Measurements from ENCODE around the gene ZG16. TPM values are rescaled to one million over a fixed set of nuclear protein-coding genes. Genes with fewer than 3 reads are reported as not detected.

Gene ZG16
- total RNA-seq, 4 donors from 2014 or later: not detected

DNA sequence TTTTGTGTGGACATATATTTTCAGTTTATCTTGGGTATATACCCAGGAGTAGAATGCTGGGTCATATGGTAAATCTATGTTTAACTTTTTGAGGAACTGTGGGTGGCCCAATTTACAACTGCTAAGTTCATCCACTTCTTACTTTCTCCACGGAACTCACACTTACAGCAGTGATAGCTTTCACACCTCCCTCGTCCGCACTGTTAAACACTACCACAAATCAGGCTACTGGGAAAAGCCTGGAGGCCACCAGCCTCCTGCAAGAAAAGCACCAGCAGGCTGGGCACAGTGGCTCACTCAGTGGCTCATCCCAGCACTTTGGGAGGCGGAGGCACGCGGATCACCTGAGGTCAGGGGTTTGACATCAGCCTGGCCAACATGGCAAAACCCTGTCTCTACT, 14.7 kb upstream of the ZG16 start:
- no peaks in the 10 kb centered on the region for H3K36me3 ChIP-seq
- 77 to 82% methylated on average over 6 of the region's 6 CpGs for WGBS, 2 donors
- H3K4me1 ChIP-seq: no peaks in the 10 kb centered on the region
- no peak for TF ChIP-seq EP300 (IDR thresholded peaks at IDR 0.05)
- TF ChIP-seq POLR2A (IDR thresholded peaks at IDR 0.05): no peak
- no peak for TF ChIP-seq CTCF (IDR thresholded peaks at IDR 0.05)
- no peak overlapping the region for H3K27ac ChIP-seq
- DNase-seq (ENCODE audit: low spot score in 2 of 2): no peak
- no peak overlapping the region for H3K4me3 ChIP-seq
- H3K27me3 ChIP-seq: no peaks in the 10 kb centered on the region
- no peaks in the 10 kb centered on the region for H3K9me3 ChIP-seq

DNA sequence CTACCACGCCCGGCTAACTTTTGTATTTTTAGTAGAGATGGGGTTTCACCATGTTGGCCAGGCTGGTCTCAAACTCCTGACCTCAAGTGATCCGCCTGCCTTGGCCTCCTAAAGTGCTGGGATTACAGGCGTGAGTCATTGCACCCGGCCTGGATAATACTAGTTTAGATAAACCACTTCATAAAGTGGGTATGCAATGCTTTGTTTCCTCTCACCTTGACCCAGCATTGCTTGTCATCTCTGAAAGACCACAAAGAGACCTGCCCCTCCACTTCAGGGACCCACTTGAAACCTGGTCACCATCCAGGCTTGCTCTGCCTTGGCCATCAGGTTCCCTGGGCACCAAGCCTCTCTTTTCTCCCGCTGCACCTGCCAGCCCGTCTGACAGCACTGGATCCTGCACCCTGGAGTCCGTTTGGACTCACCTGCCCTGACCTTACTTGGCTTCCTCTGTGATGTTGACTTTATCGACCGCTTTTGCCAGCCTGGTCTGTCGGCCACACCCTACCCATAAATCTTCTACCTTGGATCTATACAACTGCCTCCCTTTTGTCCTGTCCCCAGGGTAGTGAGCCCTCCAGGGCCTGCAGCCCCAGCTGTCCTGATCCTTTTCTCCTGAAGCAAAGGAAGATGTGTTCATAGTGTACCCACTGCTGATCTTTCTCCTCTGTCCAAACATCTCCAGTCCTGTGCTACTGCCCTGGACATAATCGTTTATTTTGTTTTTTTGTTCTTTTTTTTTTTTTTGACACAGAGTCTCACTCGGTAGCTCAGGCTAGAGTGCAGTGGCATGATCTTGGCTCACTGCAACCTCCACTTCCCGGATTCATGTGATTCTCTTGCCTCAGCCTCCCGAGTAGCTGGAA, 12.7 kb upstream of the ZG16 start:
- H3K27me3 ChIP-seq: no peaks in the 10 kb centered on the region
- H3K27ac ChIP-seq: no peak overlapping the region
- DNase-seq (ENCODE audit: low spot score in 2 of 2): no peak
- no peak overlapping the region for H3K4me3 ChIP-seq
- WGBS, 2 donors: 77 to 79% methylated on average over 15 of the region's 15 CpGs
- no peaks in the 10 kb centered on the region for H3K4me1 ChIP-seq
- no peaks in the 10 kb centered on the region for H3K9me3 ChIP-seq
- TF ChIP-seq CTCF (IDR thresholded peaks at IDR 0.05) (no peak), POLR2A (IDR thresholded peaks at IDR 0.05) (no peak)
- no peaks in the 10 kb centered on the region for H3K36me3 ChIP-seq

DNA sequence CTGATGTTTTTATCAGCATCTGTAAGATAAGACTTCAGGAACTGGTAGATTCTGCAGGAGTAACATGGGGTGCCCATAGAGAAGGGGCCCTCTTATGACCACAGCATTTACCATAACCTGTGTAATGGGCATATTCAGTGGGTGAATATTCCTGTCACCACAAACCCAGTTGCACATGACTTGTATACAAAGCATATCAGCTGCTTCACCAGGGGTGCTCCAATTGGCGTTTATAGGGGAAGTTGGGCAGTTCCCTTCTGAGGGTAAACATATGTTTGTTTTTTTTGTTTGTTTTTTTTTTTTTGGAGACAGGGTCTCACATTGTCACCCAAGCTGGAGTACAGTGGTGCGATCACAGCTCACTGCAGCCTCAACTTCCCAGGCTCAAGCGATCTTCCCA, 11.5 kb upstream of the ZG16 start:
- TF ChIP-seq EP300 (IDR thresholded peaks at IDR 0.05) (no peak), CTCF (IDR thresholded peaks at IDR 0.05) (no peak), POLR2A (IDR thresholded peaks at IDR 0.05) (no peak)
- H3K4me3 ChIP-seq: no peak overlapping the region
- WGBS, 2 donors: 90 to 96% methylated on average over 3 of the region's 3 CpGs
- H3K4me1 ChIP-seq: no peaks in the 10 kb centered on the region
- no peaks in the 10 kb centered on the region for H3K9me3 ChIP-seq
- no peak for DNase-seq (ENCODE audit: low spot score in 2 of 2)
- H3K27me3 ChIP-seq: no peaks in the 10 kb centered on the region
- no peak overlapping the region for H3K27ac ChIP-seq
- H3K36me3 ChIP-seq: no peaks in the 10 kb centered on the region

DNA sequence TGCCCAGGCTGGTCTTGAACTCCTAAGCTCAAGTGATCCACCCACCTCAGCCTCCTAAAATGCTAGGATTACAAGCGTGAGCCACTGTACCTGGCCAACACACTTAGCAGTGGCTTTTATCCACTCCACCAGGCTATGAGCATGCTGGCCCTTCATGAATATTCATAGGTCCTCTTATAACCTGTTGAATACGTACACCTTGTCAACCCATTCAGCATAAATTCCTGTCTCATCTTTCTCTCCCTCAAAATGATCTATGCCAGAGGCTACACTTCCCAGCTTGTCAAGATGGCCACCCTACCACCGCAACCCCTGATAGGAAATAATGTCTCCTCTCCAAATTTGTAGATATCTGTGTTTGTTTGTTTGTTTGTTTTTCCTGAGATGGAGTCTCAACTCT, 11.0 kb upstream of the ZG16 start:
- no peaks in the 10 kb centered on the region for H3K4me1 ChIP-seq
- no peaks in the 10 kb centered on the region for H3K36me3 ChIP-seq
- no peak overlapping the region for H3K4me3 ChIP-seq
- no peaks in the 10 kb centered on the region for H3K27me3 ChIP-seq
- no peak for DNase-seq (ENCODE audit: low spot score in 2 of 2)
- no peaks in the 10 kb centered on the region for H3K9me3 ChIP-seq
- 89 to 91% methylated on average over 3 of the region's 3 CpGs for WGBS, 2 donors
- TF ChIP-seq POLR2A (IDR thresholded peaks at IDR 0.05) (no peak), EP300 (IDR thresholded peaks at IDR 0.05) (no peak), CTCF (IDR thresholded peaks at IDR 0.05) (no peak)
- no peak overlapping the region for H3K27ac ChIP-seq

DNA sequence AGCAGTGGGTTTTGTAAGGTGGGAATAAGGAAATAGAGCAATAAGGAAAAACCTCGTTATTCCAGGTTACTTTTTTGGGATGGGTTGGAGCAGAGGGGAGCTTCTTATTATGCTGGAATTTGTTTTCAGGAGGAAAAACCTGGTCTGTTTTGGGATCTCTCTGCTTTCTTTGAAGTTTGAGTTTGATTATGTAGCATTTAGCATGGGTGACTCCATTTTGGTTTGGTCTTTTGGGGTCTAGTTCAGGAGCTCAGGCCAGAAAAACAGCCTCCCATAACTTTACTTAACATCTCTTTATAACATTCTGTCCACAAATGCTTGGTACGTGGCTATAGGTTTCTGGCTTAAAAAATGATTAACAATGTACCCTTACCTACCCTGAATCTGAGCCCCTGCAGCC, 8.5 kb upstream of the ZG16 start:
- TF ChIP-seq POLR2A (IDR thresholded peaks at IDR 0.05): no peak
- TF ChIP-seq CTCF (IDR thresholded peaks at IDR 0.05): no peak
- TF ChIP-seq EP300 (IDR thresholded peaks at IDR 0.05): no peak
- no peaks in the 10 kb centered on the region for H3K4me1 ChIP-seq
- H3K27ac ChIP-seq: no peak overlapping the region
- no peak overlapping the region for H3K4me3 ChIP-seq
- no peak for DNase-seq (ENCODE audit: low spot score in 2 of 2)
- 81 to 90% methylated on average over 2 of the region's 2 CpGs for WGBS, 2 donors
- H3K27me3 ChIP-seq: no peaks in the 10 kb centered on the region
- no peaks in the 10 kb centered on the region for H3K36me3 ChIP-seq
- H3K9me3 ChIP-seq: no peaks in the 10 kb centered on the region
